NCI-H128 (cell line): ENCODE data around the gene EBF3.
A peak's percentile ranks its signal among the peaks of the same experiment; 100 is the strongest.

Experiments used
- DNase-seq: peaks from one replicate; lab custom pipeline; 2025; ENCODE audit not compliant: unreplicated experiment; lab: John Stamatoyannopoulos, UW

Gene EBF3

DNA sequence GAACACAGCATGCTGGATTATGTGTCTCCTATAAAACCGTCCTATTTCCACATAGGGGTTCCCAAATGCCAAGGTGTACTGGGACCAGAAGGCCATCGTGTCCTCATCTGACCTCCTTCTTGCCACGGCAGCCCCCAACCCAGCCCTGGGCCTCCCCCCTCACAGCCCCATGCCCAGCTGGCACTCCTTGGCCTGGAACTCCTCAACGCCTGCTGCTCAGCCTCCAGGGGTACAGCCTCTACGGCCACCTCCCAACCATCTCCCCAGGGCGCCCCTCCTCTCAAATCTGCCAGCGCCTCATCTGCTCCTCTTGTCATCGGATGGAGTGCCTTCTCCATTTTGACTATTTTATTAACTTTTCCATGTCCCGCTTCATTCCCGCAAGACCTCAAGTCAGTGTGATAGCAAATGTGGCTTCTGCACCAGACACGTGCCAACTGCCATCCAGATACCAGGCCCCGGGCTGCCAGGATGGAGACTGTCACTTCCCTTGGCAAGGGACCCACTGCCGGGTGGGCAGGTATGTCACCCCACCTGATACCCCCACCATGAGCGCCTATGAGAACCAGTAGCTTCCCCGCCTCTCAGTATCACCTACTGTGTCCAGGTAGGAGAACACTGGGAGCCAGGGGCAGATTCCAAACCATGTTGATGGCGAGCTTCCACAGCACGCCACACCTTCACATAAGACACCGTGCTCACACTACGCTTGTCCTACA lies 106.7 kb downstream of the EBF3 start:
- no peak for DNase-seq

GRCh38 chr10:129855836-129856563 lies 108.1 kb downstream of the EBF3 start:
- DNase-seq: no peak

DNA sequence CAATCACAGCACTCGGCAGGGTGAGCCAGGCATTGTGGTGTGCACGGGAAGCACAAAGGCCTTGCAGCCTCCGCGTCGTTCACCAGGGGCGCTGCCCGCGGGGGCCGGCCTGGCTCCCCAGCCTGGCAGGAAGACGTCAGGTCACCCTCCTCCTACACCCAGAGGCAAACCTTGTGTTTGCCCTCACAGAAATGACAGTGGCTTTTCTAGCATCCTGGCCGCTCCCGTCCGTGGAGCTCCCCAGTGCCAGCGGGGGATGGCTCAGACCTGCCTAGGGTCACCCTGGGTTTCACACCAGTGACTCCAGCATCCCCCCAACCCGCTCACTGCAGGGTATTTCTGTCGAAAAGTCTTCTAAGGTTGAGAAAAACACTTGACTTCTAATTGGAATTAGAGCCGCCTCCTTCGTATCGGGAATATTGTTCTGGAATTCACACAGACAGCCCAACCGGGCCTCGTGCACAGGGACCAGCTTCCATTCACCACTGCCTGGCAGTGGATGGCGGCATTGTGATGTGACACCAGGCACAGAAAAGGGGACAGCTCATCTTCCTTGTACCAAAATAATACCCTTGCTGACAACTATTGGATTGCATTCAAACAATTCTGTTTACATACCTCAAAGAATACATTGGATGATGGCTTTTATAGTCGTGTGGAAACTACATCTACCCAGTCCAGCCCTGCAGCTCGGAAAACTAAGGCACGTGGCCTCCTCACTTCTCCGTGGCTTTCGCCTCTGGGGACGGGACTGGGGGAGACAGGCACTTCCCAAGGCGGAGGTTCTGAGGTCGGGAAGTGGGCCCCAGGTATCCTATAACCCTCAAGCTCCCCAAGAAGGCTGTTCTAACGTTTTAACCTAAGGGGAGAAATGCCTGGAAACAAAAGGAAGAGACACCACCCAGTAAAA lies 109.0 kb downstream of the EBF3 start:
- DNase-seq: no peak

GRCh38 chr10:129854158-129854557 lies 109.9 kb downstream of the EBF3 start:
- no peak for DNase-seq

GRCh38 chr10:129853562-129853903 lies 110.5 kb downstream of the EBF3 start:
- no peak for DNase-seq

DNA sequence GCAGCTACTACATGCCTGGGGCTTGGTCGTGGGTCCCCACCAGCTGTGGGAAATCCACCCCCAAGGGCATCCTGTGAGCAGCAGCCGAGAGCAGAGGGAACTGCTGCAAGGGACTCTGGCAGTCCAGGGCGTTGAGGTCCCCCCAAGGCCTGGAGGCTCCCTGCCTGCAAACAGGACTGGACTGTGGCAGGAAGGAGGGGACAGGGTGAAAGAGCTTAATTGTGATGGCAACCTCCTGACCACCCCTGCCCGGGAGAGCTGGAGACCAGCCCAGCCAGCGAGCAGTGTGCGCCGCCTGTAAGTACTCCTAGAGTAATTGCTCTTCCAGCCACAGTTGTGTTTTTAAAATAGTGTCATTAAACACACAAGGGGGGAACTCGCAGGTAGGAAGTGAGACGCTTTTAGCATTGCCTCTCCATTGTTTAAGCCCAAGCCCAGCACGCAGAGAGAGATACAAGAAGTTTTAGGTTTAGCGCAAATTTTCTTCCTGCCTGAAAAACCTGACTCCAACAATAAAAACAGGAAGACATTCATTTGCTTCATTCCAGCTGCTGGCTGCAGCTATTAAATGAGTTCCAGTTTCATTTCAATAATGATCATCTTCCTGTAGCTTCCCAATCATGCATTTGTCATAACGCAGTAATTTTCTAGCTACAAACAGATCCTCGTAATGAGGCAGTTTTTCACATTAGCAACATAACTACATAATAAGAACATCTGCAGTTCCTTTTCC lies 111.1 kb downstream of the EBF3 start:
- no peak for DNase-seq

DNA sequence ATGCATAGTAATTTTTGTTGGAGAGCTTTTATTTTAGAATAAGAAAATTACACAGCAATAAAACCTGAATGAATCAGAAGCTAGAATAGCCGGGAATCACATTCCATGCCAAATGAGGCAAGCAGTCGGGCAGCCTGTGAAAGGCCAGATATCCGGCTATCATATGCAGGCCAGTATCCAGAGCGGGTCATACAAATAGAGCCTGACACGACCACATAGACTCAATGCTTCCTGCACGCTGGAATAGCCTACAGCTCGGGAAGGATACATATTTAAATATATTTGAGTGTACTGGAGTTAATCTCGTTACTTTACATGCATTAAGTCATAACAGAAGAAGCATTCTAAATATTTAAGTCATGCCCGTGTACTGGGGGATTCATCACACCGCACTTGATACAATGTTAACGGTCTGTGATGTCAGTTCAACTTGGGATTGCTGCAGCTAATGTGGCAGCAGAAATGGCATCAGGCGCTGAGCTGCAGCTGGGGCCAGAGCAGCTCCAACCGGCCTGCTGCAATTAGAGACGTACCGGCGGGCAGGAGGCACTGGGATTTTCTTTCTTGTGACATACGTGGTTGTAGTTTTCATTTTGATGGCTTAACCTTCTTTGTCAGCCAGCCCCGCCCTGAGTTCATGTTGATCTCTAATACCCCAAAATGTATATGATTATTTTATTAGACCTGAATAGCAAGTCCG lies 112.0 kb downstream of the EBF3 start:
- no peak for DNase-seq

DNA sequence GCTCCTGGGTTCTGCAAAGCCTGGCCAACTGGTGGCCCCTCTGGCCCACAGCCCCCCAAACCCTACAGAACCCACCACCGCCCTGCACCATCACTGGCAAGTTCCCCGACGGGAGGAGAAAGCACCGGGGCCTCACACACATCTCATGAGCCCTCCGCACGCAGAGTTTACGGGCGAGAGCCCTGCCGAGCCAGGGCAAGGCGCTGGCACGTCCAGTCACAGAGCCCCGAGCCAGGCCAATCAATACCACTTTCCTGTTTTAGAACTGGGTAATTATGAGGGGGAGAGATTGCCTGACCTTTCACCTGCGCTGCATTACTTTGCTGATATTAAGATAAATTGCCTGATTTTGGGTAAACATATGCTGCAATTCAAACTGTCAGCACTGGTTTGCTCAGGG lies 113.3 kb downstream of the EBF3 start:
- no peak for DNase-seq

DNA sequence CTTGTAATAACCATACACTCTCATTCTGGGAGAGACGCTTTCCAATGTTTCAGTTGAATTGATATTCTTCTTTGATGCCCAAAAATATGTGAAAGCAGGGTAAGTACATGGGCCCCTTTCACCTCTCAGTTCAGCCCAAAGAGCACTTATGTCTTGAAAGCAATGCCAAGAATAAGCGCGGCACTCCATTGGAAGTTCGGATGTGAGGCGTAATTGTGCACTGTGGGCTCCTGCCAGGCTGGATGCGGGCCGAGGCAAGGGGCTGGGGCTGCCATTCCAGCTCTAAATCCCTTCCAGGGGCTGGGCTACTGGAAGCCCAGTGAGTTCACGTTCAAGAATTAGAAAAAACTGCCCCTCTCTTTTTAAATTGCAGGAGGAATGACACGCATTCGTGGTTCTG lies 113.8 kb downstream of the EBF3 start:
- DNase-seq: no peak

GRCh38 chr10:129849853-129850252 lies 114.2 kb downstream of the EBF3 start:
- DNase-seq: no peak

GRCh38 chr10:129849452-129849750 lies 114.7 kb downstream of the EBF3 start:
- DNase-seq: no peak

DNA sequence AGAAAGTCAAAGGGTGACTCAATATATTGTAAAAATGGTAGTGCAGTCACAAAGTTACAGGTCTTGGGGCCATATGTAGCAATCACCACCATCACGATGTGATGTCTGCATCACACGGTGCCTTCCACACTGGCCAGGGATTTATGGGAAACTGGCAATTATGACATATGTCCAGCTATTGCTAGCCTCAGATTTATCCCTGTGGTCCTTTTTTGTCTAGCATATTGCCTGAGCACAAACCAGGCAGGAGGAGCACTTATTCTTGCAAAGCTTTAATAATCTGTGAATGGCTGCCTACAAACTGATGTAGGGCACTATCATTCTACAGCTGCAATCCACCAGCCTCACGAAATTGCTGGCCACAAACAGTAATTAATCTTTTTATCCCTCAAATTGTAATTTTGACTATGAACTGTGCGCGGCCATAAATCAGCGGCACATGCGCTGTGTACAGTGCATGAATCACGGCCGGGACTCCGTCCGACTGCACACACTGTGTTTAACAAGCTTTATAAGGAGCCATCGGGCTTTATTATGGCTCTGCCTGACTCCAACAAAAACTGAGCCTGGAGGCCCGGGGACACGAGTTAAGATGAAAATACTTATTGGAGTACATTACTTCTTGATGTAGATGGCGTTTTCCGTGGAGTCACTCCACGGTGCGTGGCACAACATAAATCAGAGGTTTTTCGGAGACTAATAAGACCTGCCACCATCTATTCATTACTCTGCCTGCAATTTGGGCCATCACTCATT lies 115.2 kb downstream of the EBF3 start:
- DNase-seq: no peak

DNA sequence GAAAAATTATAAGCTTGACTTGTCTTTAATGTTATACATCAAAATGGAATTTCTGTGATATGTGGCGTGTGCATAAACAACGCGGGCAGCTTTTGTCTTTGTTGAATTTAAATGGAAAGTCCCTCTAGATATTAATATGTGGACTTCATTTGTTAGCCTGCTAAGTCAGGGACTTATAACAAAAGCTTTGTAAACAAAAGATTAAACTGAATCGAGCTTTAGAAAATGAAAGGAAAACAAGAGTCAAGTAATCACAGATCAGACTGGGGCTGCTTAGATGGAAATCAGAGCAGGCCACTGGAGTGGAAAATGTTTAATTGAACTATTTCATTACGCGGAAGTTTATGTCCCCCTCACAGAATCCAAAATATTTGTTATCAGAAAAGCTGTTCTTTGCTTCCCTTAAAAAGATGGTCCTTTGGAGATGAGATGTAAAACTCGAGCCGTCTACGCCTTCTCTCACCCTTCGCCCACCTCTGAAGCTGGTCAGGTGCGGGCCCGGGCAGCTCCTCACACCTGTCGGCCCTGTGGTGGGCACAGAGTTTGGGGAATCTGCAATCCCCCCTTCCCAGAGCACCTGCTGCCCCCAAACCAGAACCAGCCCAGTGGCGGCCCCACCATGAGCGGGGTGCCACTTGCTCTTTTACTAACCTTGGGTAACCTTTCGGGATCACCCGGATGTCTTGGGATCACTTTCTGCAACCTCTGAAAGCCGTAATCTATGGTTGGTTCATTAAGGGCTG lies 116.2 kb downstream of the EBF3 start:
- DNase-seq: no peak

DNA sequence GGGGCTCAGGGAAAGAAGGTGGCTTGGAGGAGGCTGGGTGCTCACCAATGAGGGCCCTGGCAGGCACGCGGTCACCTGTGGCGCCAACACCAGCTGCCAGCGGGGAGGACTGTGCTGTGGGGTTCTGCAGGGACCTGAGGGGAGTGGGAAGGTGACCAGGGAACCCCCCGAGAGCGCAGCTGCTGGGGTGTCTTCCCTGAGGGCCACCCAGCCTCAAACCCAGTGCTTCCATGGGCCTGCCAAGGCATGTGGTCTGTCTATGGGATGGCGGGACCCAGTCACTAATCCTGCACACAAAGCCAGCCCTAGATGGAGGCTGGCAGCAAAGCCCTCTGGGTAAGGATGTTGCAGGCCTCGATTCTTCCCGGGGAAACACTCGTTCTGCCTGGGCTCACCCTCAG lies 117.1 kb downstream of the EBF3 start:
- no peak for DNase-seq

- peak; percentile 35 for DNase-seq
Measured at GRCh38 chr10:129845111-129845753, 118.8 kb downstream of the EBF3 start.

- DNase-seq: no peak
Measured at GRCh38 chr10:129844216-129844766, 119.8 kb downstream of the EBF3 start.

DNA sequence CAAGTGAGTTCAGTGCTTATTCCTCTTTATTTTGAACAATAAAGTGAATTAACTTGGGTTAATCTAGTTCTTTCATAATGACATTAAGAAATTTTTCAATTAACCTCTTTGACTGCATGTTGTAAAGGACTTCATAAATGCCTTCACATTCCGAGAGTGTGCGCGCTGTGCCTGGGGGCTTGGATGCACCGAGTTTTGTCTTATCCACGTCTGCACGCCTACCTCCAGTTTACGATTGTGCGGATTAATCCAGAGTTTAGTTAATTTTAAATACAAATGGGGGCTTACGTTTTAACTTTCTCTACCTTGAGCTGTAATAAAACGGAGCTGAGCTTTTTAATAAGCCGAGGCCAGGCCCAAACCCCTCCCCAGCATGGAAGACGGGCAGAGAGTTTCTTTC lies 120.4 kb downstream of the EBF3 start:
- no peak for DNase-seq

GRCh38 chr10:129843131-129843541 lies 120.9 kb downstream of the EBF3 start:
- no peak for DNase-seq
